CD4-positive, alpha-beta T cell treated with Interleukin-6 for 4 hours (primary cell): ENCODE measurements around the gene ATP2A1.
"Not testable (repeated sequence)": the region's sequence is repeated elsewhere in the genome, so short reads cannot be mapped to it uniquely, and the experiment has no call there.

Experiments
- DNase-seq: peaks from one replicate; pipeline ENCODE4 v3.0.0-alpha.2; 2020; ENCODE audit warnings: mixed read lengths

The ATP2A1 gene

DNA sequence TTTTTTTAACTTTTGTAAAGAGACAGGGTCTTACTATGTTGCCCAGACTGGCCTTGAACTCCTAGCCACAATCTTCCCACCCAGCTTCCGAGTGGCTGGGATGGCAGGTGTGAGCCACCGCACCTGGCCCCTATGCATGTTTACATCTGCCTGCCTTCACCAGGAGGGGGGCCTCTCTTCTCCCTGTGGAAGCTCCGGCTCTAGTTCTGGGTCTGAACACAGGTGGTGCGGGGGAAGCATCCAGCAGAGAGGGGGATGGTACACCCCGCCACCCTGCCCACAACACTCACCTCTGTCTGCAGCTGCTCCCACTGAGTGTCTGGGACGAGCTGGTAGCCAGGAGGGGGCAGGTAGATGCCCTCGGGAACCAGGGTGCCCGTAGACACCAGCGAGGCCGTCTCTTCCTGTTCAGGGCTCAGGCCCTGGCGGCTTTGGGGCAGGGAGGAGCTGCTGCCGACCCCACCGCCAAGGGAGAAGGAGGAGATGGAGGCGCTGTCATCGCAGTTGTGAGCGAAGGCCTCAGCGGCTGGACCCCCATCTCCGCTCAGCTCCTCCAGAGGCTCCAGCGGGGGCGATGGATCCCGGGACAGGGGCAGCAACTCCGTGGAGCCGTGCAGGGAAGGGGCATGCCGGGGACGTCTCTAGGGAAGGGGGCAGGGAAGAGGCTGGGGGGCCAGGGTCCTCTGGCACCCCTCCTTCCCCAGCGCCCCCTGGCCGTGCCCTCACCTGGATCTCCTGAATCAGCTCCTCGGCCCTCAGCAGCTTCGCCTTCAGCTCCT lies 35.8 kb downstream of the ATP2A1 start:
- no peak for DNase-seq

DNA sequence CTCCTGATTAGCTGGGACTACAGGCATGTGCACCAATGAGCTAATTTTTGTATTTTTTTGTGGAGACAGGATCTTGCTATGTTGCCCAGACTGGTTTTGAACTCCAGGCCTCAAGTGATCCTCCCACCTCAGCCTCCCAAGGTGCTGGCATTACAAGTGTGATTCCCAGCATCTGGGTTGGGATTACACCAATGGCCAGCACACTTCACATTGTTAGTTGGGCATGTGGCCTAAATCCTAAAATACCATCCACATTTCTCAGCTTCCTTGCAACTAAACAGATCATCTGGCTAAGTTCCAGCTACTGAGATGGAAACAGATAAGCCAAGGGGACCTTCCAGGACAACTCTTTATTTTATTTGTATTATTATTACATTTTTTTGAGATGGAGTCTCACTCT lies 36.9 kb downstream of the ATP2A1 start:
- no peak for DNase-seq

DNA sequence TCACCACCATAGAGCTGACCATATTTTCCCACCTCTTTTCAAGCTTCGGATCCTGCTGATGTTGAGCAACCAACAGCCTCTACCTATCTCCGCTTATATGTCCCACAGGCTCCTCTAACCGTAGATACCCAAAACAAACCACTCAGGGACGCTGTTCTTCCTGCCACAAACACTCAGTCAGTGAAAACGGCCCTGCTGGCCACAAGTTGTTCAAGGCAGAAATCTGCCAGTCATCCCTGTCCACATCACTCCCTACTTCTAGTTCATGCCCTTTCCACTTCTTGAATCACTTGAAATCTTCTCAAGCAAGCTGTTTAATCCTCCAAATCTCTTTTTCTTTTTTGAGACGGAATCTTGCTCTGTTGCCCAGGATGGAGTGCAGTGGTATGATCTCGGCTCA lies 38.8 kb downstream of the ATP2A1 start:
- no peak for DNase-seq

DNA sequence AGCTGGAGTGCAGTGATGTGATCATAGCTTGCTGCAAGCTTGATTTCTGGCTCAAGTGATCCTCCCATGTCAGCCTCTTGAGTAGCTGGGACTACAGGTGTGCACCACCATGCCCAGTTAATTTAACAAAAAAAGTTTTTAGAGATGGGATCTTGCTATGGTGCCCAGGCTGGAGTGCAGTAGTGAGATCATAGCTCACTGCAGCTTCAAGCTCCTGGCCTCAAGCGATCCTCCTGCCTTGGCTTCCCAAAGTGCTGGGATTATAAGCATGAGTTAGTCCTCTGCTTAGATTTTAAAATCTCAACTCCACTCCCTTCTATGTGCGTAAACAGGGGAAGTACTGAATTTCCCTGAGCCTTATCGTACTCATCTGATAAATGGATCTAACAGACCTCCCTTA lies 40.4 kb downstream of the ATP2A1 start:
- DNase-seq: no peak

DNA sequence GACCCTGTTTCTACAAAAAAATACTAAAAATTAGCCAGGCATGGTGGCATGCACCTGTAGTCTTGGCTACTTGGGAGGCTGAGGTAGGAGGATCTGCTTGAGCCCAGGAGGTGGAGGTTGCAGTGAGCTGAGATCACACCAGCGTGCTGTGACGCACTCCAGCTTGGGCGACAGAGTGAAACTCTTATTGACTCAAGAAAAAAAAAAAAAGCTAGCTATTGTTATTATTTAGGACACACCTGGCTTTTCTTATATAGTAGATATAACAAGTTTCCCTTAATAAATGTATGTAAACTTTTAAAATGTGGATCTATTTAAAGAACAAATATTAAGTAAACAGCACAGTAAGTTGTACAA lies 44.9 kb downstream of the ATP2A1 start:
- DNase-seq: no peak

DNA sequence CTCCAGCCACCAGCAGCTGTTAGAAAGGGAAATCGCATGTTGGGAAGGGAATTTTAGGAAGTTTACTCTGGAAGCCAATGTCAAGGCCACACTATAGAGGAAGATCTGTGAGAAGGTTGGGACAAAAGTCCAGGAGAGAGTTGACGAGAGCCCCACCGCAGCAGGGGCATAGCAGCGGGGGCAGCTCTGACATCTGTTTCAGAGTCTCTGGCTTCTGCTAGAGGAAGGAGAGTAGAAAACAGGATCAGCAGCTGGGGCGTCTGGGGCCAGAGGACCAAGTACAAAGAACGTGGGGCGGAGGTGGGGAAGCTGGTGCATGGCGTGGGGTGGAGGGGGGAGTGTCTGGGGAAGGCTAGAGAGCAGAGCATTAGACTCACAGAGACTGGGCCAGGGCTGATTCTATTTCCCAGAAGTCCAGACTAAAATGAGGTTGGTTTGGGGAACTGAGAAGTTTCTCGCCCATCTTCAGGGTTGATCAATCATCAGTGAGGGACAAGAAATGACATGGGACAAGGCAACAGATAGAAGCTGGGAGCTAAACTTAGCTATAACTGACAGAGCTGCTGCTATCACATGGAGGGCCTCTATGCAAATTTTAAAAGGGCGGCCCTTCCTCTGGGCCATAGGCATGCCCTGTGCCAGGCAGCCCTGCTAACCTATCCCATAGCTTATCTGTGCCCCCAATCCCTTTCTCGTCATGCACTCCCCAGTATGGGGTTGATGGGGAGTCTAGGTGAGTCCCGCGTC lies 45.5 kb downstream of the ATP2A1 start:
- no peak for DNase-seq

DNA sequence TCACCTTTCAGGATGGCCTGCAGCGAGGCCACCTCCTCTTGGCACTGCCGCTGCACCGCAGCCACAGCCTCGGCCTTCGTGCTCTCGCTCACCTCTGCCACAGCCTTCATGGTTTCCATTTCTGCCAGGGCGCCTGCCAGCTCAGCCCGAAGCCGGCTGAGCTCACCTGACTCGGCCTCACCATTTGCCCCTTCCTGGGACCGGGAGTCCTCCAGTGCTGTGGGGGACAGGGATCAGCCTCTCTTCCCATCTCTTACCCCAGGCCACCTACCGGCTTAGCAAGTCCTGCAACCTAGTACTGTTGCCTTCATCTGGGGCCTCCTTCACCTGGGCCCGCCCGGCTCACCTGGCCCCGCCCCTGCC lies 46.1 kb downstream of the ATP2A1 start:
- no peak for DNase-seq

DNA sequence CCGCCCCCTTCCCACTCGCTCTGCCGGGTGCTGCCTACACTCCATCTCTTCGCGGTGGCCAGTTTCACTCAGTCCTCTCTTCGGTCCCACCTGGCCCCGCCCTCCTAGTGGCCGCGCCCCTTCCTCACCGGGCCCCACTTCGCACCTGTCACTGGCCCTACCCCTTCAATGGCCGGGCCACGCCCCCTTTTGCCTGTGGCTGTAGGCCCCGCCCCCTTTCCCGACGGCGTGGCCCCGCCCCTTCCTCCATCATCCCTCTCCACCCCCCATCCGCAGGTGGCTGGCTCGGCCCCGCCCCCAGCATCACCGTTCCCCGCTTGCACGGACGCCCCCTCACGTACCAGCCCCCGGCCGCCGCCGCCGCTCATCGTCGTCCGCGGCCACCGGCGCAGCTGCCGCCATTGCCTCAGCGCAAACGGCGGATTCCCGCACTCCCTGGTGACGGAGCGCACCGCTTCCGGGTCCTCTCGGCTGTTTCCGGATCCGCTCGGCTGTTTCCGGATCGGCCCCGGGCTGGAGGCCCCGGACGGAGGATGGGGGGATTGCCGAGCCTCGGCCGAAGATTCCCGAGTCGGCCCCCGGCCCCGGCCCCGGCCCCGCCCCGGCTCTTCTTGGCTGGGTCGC lies 46.6 kb downstream of the ATP2A1 start, which contains the start of gene RABEP2:
RABEP2 (minus strand) TSS at position 477 of the 624 bp plus-strand sequence; CDS start at position 402, 75 bp downstream.
- DNase-seq: peak; percentile 94

DNA sequence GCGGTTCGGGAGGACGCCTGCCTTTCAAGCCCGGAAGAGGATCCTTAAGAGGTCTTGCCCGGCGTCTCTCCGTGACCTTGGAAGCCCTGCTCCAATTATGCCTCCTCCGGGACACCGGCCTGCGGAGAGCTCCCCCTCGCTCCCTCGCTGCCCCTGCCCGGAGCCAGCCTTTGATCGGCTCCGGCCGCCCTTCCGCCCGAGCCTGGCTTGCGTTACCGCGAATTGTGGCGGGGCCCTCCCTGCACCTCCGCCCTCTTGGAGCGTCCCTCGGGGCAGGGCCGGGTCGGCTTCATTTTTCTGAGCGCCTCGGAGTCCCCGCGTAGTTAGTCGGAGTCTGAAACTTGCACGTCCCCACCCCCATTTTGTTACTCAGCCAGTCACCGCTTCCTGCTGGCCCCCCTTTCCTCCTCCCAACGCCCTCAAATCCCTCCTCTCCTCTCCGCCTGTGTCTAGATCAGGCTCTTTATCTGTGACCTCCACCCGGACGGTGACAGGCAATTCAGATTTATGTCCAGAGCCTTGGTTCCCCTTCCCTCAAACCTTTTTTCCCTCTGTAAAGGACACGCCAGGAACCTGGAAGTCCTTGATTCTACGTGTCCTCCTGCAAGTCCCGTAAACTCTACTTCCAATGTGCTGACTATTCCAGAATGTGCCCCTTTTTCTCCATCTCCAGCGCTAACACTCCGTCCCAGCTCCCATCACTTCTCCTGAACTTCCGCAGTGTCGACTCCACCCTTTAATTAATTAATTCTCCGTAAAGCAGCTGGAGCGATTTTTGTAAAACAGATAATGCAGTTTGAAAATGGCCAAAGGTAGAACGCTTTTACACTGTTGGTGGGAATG lies 47.3 kb downstream of the ATP2A1 start:
- peak; percentile 86 for DNase-seq

DNA sequence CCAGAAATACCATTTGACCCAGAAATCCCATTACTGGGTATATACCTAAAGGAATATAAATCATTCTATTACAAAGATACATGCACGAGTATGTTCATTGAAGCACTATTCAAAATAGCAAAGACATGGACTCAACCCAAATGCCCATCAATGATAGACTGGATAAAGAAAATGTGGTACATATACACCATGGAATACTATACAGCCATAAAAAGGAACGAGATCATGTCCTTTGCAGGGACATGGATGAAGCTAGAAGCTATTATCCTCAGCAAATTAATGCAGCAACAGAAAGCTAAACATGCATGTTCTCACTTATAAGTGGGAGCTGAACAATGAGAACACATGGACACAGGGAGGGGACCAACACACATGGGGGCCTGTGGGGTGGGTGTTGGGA lies 48.0 kb downstream of the ATP2A1 start:
- DNase-seq: not testable (repeated sequence)

DNA sequence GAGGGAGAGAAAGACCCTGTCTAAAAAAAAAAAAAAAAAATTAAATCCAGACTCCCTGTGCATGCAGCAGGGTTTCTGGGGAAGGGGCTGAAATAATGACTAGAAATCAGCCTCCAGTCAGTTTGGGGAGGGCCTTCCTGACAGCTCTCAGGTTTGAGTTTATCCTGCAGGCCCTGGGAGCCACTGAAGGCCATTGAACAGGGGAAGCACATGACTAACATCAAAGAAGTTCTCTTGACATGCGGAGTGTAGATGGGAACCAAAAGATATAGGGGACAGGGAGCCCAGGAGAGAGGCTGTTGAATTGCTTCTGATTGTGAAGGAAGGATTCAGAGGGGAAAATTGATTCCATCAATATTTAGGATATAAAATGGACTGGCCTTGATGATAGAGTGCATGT lies 49.5 kb downstream of the ATP2A1 start:
- no peak for DNase-seq

DNA sequence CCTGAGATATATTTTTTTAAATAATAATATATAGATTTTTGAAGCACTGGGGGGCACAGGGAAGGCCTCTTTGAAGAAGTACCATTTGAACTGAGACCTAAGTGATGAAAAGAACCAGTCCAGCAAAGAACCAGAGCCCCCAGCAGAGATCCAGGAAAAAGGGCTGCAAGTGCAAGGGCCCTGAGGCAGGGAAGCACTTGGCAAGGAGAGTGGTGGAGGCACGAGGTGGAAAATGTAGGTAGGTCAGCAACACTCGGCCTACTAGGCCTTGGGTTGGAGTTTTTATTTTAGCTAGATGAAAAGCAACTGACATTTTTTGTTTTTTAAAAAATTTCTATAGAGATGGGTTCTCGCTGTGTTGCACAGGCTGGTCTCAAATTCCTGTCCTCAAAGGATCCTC lies 51.9 kb downstream of the ATP2A1 start:
- DNase-seq: no peak

DNA sequence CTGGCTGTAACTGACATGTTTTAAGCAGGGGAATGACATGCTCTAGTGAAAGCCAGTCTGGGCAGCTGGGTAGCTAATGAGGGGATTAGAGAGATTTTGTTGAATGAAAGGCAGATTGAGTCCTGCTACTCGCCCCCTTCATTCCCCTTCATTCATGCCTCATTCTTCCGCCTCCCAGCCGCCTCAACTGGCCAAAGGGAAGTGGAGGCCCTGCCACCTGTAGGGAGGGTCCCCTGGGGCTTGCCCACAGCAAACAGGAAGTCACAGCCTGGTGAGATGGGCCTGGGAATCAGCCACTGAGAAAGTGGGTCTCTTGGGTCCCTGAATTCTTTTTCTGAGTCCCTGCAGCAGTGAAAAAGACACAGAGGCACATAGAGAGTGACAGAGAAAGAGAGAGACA lies 52.4 kb downstream of the ATP2A1 start:
- no peak for DNase-seq

DNA sequence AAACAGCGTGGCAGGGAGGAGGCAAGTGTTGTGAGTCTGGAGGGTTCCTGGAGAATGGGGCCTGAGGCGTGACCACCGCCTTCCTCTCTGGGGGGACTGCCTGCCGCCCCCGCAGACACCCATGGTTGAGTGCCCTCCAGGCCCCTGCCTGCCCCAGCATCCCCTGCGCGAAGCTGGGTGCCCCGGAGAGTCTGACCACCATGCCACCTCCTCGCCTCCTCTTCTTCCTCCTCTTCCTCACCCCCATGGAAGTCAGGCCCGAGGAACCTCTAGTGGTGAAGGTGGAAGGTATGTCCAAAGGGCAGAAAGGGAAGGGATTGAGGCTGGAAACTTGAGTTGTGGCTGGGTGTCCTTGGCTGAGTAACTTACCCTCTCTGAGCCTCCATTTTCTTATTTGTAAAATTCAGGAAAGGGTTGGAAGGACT lies 53.5 kb downstream of the ATP2A1 start, which contains the start of gene CD19:
CD19 (plus strand) TSS at position 171 of the 425 bp plus-strand sequence; CDS start at position 201, 30 bp downstream.
- no peak for DNase-seq

DNA sequence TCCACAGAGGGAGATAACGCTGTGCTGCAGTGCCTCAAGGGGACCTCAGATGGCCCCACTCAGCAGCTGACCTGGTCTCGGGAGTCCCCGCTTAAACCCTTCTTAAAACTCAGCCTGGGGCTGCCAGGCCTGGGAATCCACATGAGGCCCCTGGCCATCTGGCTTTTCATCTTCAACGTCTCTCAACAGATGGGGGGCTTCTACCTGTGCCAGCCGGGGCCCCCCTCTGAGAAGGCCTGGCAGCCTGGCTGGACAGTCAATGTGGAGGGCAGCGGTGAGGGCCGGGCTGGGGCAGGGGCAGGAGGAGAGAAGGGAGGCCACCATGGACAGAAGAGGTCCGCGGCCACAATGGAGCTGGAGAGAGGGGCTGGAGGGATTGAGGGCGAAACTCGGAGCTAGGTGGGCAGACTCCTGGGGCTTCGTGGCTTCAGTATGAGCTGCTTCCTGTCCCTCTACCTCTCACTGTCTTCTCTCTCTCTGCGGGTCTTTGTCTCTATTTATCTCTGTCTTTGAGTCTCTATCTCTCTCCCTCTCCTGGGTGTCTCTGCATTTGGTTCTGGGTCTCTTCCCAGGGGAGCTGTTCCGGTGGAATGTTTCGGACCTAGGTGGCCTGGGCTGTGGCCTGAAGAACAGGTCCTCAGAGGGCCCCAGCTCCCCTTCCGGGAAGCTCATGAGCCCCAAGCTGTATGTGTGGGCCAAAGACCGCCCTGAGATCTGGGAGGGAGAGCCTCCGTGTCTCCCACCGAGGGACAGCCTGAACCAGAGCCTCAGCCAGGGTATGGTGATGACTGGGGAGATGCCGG lies 54.3 kb downstream of the ATP2A1 start:
- DNase-seq: no peak

DNA sequence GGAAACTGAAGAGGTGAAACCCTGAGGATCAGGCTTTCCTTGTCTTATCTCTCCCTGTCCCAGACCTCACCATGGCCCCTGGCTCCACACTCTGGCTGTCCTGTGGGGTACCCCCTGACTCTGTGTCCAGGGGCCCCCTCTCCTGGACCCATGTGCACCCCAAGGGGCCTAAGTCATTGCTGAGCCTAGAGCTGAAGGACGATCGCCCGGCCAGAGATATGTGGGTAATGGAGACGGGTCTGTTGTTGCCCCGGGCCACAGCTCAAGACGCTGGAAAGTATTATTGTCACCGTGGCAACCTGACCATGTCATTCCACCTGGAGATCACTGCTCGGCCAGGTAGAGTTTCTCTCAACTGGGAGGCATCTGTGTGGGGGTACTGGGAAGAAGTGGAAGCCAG lies 54.9 kb downstream of the ATP2A1 start:
- no peak for DNase-seq

DNA sequence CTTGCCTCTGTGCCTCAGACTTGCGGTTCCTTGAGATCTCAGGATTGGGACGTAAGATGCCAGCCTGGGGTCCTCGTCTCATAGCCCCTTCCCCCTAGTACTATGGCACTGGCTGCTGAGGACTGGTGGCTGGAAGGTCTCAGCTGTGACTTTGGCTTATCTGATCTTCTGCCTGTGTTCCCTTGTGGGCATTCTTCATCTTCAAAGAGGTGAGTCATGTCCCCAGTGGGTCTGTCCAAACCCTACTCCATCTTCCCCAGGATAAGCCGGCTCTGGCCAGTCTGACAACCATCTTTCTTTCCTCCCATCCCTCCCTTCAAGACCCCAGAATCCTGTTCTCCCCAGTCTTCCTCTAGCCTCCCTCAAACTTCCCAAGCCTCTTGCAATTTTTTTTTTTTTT lies 57.1 kb downstream of the ATP2A1 start:
- DNase-seq: no peak

DNA sequence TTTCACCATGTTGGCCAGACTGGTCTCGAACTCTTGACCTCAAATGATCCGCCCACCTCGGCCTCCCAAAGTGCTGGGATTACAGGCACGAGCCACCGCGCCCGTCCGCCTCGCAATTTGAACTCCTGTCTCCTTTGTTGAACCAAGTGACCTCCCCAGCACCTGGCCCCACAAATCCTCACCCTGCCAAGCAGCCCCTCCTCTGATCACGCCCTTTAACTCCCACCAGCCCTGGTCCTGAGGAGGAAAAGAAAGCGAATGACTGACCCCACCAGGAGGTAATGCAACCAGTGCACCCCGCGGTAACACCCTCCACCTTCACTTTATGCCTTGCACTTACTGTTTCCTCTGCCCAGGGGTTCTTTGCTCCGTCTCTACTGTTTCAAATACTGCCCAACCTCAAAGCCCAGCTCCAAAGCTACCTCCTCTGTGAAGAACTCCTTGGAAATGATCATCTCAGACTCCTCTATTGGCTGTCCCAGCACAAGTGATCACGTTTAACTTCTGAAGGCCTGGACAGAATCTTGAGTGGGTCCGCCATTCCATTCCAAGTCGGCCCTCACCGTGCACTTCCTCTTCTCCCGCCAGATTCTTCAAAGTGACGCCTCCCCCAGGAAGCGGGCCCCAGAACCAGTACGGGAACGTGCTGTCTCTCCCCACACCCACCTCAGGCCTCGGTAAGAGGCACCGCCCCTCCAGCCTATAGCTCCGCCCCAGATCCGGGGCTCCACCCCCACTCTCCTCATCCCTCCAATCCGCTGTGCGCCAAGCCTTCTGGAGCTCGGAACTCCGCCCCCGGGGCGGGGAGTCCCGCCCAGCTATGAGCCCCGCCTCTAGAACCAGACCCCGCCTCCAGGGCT lies 57.9 kb downstream of the ATP2A1 start:
- DNase-seq: peak; percentile 81

DNA sequence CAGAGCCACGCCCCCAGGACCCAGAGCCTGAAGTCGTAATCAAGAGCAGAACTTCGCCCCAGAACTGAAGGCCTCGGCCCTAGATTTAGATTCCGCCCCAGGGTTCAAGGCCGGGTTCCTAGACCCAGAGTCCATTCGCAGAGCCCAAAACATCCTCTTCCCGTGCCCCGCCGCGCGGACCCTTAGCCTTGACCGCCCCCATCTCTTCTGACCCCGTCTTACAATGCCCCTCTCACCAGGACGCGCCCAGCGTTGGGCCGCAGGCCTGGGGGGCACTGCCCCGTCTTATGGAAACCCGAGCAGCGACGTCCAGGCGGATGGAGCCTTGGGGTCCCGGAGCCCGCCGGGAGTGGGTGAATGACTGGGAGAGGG lies 58.5 kb downstream of the ATP2A1 start:
- no peak for DNase-seq

DNA sequence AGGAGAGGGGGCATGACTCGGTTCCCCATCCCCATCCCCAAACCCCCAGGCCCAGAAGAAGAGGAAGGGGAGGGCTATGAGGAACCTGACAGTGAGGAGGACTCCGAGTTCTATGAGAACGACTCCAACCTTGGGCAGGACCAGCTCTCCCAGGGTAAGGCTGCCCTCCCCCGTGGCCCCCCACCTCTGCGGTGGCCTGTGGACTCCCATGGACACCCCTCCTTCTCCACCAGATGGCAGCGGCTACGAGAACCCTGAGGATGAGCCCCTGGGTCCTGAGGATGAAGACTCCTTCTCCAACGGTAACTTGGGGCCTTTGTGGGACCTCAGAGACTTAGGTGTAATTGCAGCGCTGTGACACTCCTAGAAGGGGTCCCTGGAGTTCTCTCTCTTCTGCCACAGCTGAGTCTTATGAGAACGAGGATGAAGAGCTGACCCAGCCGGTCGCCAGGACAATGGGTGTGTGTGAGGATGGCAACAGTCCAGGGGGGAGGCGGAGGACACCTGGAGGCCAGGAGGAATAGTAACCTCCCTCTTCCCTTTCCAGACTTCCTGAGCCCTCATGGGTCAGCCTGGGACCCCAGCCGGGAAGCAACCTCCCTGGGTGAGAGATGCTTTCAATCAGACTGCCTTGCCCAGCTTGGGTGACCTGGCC lies 59.1 kb downstream of the ATP2A1 start:
- no peak for DNase-seq

DNA sequence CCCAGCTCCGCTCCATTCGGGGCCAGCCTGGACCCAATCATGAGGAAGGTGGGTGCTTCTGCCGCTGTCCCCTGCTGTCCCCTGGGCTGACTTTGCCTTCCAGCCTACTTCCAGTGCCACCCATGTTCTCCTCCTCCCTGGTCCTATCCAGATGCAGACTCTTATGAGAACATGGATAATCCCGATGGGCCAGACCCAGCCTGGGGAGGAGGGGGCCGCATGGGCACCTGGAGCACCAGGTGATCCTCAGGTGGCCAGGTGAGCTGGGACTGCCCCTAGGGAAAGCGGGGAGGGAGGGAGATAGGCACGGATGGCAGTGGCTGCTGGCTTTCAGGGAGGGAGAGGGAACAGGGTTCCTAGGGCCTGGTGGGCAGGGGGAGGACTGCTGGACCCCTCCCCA lies 60.4 kb downstream of the ATP2A1 start:
- no peak for DNase-seq
